Smooth muscle cell (in vitro differentiated cells): ENCODE measurements around the gene RHOH. TPM values are rescaled to one million over a fixed set of nuclear protein-coding genes. Genes with fewer than 3 reads are reported as not detected.

Source experiments
- DNase-seq: peaks from one replicate; lab custom pipeline; 2025; ENCODE audit not compliant: unreplicated experiment; lab: John Stamatoyannopoulos, UW
- H2AFZ ChIP-seq: fragments of 200-600 bp; sonication (generic); 2 replicates; pipeline ENCODE4 v1.6.0; 2016; ENCODE audit warnings: antibody characterized with exemption, low read depth, mild to moderate bottlenecking
- H3F3A ChIP-seq: fragments of 200-600 bp; sonication (generic); 2 replicates; pipeline ENCODE4 v1.6.0; 2017; ENCODE audit warnings: antibody characterized with exemption, low read depth
- H3K27ac ChIP-seq: fragments of 200-600 bp; sonication (generic); 2 replicates; pipeline ENCODE4 v1.5.1; 2016; ENCODE audit warnings: low read depth, mild to moderate bottlenecking
- H3K27me3 ChIP-seq: fragments of 200-600 bp; sonication (generic); 2 replicates; pipeline ENCODE4 v1.6.1; 2016; ENCODE audit warnings: low read depth, mild to moderate bottlenecking
- H3K36me3 ChIP-seq: fragments of 200-600 bp; sonication (generic); 2 replicates; pipeline ENCODE4 v1.5.1; 2016; ENCODE audit warnings: low read depth
- H3K4me1 ChIP-seq: fragments of 200-600 bp; sonication (generic); 2 replicates; pipeline ENCODE4 v1.5.1; 2016; ENCODE audit warnings: low read depth
- H3K4me2 ChIP-seq: fragments of 200-600 bp; sonication (generic); 2 replicates; pipeline ENCODE4 v1.6.0; 2016; ENCODE audit warnings: mild to moderate bottlenecking
- H3K4me3 ChIP-seq: fragments of 200-600 bp; sonication (generic); 2 replicates; pipeline ENCODE4 v1.5.1; 2016; ENCODE audit warnings: mild to moderate bottlenecking
- H3K79me2 ChIP-seq: fragments of 200-600 bp; sonication (generic); 2 replicates; pipeline ENCODE4 v1.6.0; 2016; ENCODE audit warnings: low read depth, mild to moderate bottlenecking
- H3K9ac ChIP-seq: fragments of 200-600 bp; sonication (generic); 2 replicates; pipeline ENCODE4 v1.6.0; 2016; ENCODE audit warnings: low read depth
- H3K9me3 ChIP-seq: fragments of 200-600 bp; sonication (generic); replicated peaks from 2 replicates; pipeline ENCODE4 v1.5.1; 2016; ENCODE audit warnings: low read depth
- H4K20me1 ChIP-seq: fragments of 200-600 bp; sonication (generic); 2 replicates; pipeline ENCODE4 v1.6.0; 2016; ENCODE audit warnings: low read depth
- CTCF ChIP-seq: fragments of 200-600 bp; sonication (generic); IDR thresholded peaks from 2 replicates; pipeline ENCODE4 v1.5.1; 2017; ENCODE audit warnings: borderline replicate concordance, mild to moderate bottlenecking, antibody characterized with exemption; ENCODE audit not compliant: insufficient read depth, poor library complexity, severe bottlenecking
- WGBS: methylation state at CpG from one replicate; pipeline ENCODE4 v1.1.7; 2016; ENCODE audit warnings: low lambda C conversion rate; 5-methylcytosine and 5-hydroxymethylcytosine counted together
- polyA plus RNA-seq: library from polyadenylated mRNA; unstranded; fragments of >200 nt; fragmentation: Nextera tagmentation; extraction: Ambion mirVana; gene quantifications from 2 replicates; pipeline ENCODE4 v1.2.1, GENCODE V29; 2016
- total RNA-seq: library from RNA; depleted of rRNA; stranded (reverse); fragments of >200 nt; gene quantifications from 2 replicates; pipeline ENCODE4 v1.2.3, GENCODE V29; 2014

The RHOH gene
- total and polyA plus RNA-seq, 2 experiments from 2014 or later, result 0.46 TPM; not detected in 1

- Histone ChIP-seq H3K27ac (no peak overlapping the region), H4K20me1 (no peaks in the 10 kb centered on the region), H3F3A (peaks cover 7% of the 10 kb centered on the region), H3K9ac (no peak overlapping the region), H3K4me2 (no peak overlapping the region), H3K79me2 (no peaks in the 10 kb centered on the region), H3K4me3 (no peak overlapping the region), H3K36me3 (no peaks in the 10 kb centered on the region), H2AFZ (no peak overlapping the region), H3K4me1 (peaks cover 4% of the 10 kb centered on the region), H3K27me3 (no peaks in the 10 kb centered on the region), H3K9me3 (no peaks in the 10 kb centered on the region)
- no peak for DNase-seq
- WGBS, result 94% methylated on average over 5 of the region's 5 CpGs
- TF ChIP-seq CTCF, result no peak
Measured at GRCh38 chr4:40225497-40225896, 28.7 kb downstream of the RHOH start.

- H3K4me1 ChIP-seq, result peaks cover 4% of the 10 kb centered on the region
- 36% methylated on average over 2 of the region's 2 CpGs for WGBS
- peaks cover 7% of the 10 kb centered on the region for H3F3A ChIP-seq
- H3K9ac ChIP-seq, result no peak overlapping the region
- no peak for DNase-seq
- H2AFZ ChIP-seq, result no peak overlapping the region
- no peak overlapping the region for H3K27ac ChIP-seq
- no peaks in the 10 kb centered on the region for H3K9me3 ChIP-seq
- no peaks in the 10 kb centered on the region for H4K20me1 ChIP-seq
- no peak overlapping the region for H3K4me3 ChIP-seq
- no peaks in the 10 kb centered on the region for H3K36me3 ChIP-seq
- H3K4me2 ChIP-seq, result no peak overlapping the region
- no peaks in the 10 kb centered on the region for H3K27me3 ChIP-seq
- H3K79me2 ChIP-seq, result no peaks in the 10 kb centered on the region
- TF ChIP-seq CTCF, result no peak
Measured at GRCh38 chr4:40227284-40227683, 30.5 kb downstream of the RHOH start.

GRCh38 chr4:40228497-40229365, 31.9 kb downstream of the RHOH start:
- Histone ChIP-seq H2AFZ (no peak overlapping the region), H3K4me3 (no peak overlapping the region), H3K9ac (no peak overlapping the region), H3K36me3 (no peaks in the 10 kb centered on the region), H3K9me3 (no peaks in the 10 kb centered on the region), H3F3A (peaks cover 7% of the 10 kb centered on the region), H3K4me1 (peaks cover 4% of the 10 kb centered on the region), H3K4me2 (no peak overlapping the region), H3K27ac (no peak overlapping the region), H3K79me2 (no peaks in the 10 kb centered on the region), H3K27me3 (no peaks in the 10 kb centered on the region), H4K20me1 (no peaks in the 10 kb centered on the region)
- no peak for DNase-seq
- WGBS, result 95% methylated on average over 10 of the region's 10 CpGs
- peak; percentile 23 for TF ChIP-seq CTCF
